Vagina (tissue), 2 donors: ENCODE measurements around the gene RIN3.

Experiments used
- POLR2A ChIP-seq, 2 donors: fragments of 450-650 bp; IDR thresholded peaks; one replicate each; pipeline ENCODE4 v1.6.1; 2017; ENCODE audit warnings: antibody characterized with exemption in 2 of 2, mild to moderate bottlenecking in 2 of 2, moderate library complexity in 2 of 2
- TF ChIP-seq, protein P1 (sequence below), 3 experiments: fragments of 450-650 bp in 2 of 3; fragments of 200-600 bp in 1 of 3; sonication (generic) in 1 of 3; IDR thresholded peaks; one replicate each; pipeline ENCODE4 v1.5.1; 2017 to 2019; ENCODE audit warnings: antibody characterized with exemption in 3 of 3, mild to moderate bottlenecking in 2 of 3, moderate library complexity in 2 of 3

DNA sequence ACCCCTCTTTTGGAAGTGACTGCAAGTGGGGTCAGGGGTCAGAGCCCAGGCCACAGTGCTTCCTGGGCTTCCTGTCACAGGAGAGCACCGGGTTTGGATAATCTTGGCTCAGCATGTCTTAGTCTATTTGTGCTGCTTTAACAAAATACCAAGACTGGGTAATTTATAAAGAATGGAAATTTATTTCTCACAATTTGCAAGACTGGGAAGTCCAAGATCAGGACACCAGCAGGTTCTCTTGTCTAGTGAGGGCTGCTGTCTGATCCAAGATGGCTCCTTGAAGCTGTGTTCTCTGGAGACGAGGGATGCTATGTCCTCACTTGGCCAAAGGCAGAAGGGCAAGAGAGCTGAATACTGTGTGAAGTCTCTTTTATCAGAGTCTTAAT, 74.1 kb downstream of the RIN3 start:
- TF ChIP-seq POLR2A (IDR thresholded peaks at IDR 0.05), result no peak
- TF ChIP-seq, protein P1, sequence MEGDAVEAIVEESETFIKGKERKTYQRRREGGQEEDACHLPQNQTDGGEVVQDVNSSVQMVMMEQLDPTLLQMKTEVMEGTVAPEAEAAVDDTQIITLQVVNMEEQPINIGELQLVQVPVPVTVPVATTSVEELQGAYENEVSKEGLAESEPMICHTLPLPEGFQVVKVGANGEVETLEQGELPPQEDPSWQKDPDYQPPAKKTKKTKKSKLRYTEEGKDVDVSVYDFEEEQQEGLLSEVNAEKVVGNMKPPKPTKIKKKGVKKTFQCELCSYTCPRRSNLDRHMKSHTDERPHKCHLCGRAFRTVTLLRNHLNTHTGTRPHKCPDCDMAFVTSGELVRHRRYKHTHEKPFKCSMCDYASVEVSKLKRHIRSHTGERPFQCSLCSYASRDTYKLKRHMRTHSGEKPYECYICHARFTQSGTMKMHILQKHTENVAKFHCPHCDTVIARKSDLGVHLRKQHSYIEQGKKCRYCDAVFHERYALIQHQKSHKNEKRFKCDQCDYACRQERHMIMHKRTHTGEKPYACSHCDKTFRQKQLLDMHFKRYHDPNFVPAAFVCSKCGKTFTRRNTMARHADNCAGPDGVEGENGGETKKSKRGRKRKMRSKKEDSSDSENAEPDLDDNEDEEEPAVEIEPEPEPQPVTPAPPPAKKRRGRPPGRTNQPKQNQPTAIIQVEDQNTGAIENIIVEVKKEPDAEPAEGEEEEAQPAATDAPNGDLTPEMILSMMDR (IDR thresholded peaks at IDR 0.05), result no peak
